IMR-90 (cell line): Measurements from ENCODE around the gene VAMP8. TPM values are rescaled to one million over a fixed set of nuclear protein-coding genes. Genes with fewer than 3 reads are reported as not detected.

Experiments
- ATAC-seq: fragments of 200-7000 bp; cut with Tn5 transposase; 2 replicates; pipeline ENCODE4 v1.9.1; 2020; ENCODE audit warnings: low read depth, mild to moderate bottlenecking, moderate library complexity
- BruUV-seq: library from RNA; stranded (reverse); fragments of 400-500 nt; replicated peaks from 2 replicates; lab custom pipeline; 2021; lab: Mats Ljungman, UMichigan
- CTCF ChIA-PET: fragments of 300-600 bp; formaldehyde crosslinking; extraction: SDS; loops from one replicate; lab custom pipeline; 2021; ENCODE audit warnings: antibody characterized with exemption; lab: Yijun Ruan, JAX
- POLR2A ChIA-PET: fragments of 300-600 bp; sonication (Branson Sonifier 250); formaldehyde crosslinking; loops from one replicate; lab custom pipeline; 2022; ENCODE audit warnings: antibody characterized with exemption; ENCODE audit not compliant: unreplicated experiment; lab: Charles Lee
- DNase-seq: peaks from one replicate; pipeline ENCODE4 v3.0.0; 2013
- H2AFZ ChIP-seq: replicated peaks from 2 replicates; pipeline ENCODE3; 2013; ENCODE audit warnings: low read length, mild to moderate bottlenecking; ENCODE audit not compliant: poor library complexity
- H2AK5ac ChIP-seq: 2 replicates; pipeline ENCODE4 v1.6.1; 2013; ENCODE audit warnings: low read depth, low read length, inconsistent platforms
- H2AK9ac ChIP-seq: replicated peaks from 2 replicates; pipeline ENCODE3; 2013; ENCODE audit warnings: mild to moderate bottlenecking, low read depth, low read length, moderate library complexity; ENCODE audit not compliant: poor library complexity
- H2BK120ac ChIP-seq: 2 replicates; pipeline ENCODE4 v1.6.1; 2013; ENCODE audit warnings: low read depth, low read length, inconsistent platforms
- H2BK15ac ChIP-seq: 3 replicates; pipeline ENCODE4 v1.6.1; 2013; ENCODE audit warnings: low read depth, low read length, inconsistent platforms
- H2BK20ac ChIP-seq: 2 replicates; pipeline ENCODE4 v1.6.1; 2013; ENCODE audit warnings: low read depth, mild to moderate bottlenecking, inconsistent platforms, low read length, moderate library complexity
- H2BK5ac ChIP-seq: 2 replicates; pipeline ENCODE4 v1.6.1; 2013; ENCODE audit warnings: mild to moderate bottlenecking, low read depth, low read length, inconsistent platforms; ENCODE audit not compliant: poor library complexity, severe bottlenecking
- H3K14ac ChIP-seq: replicated peaks from 2 replicates; pipeline ENCODE4 v1.6.1; 2013; ENCODE audit warnings: low read depth, low read length, inconsistent platforms
- H3K18ac ChIP-seq: 2 replicates; pipeline ENCODE4 v1.6.1; 2013; ENCODE audit warnings: low read depth, low read length, control low read depth
- H3K23ac ChIP-seq: 2 replicates; pipeline ENCODE4 v1.6.1; 2013; ENCODE audit warnings: low read depth, low read length, inconsistent platforms
- H3K27ac ChIP-seq: 2 replicates; pipeline ENCODE4 v1.5.1; 2013; ENCODE audit warnings: mild to moderate bottlenecking, control low read depth, low read length; ENCODE audit not compliant: insufficient read depth
- H3K27me3 ChIP-seq: 2 replicates; pipeline ENCODE4 v1.6.1; 2013; ENCODE audit warnings: low read length; ENCODE audit not compliant: control insufficient read depth, insufficient read depth
- H3K36me3 ChIP-seq: 2 replicates; pipeline ENCODE4 v1.6.1; 2013; ENCODE audit warnings: low read length, mixed read lengths; ENCODE audit not compliant: control insufficient read depth, insufficient read depth
- H3K4ac ChIP-seq: 2 replicates; pipeline ENCODE4 v1.6.1; 2013; ENCODE audit warnings: low read depth, low read length, inconsistent platforms
- H3K4me1 ChIP-seq: 2 replicates; pipeline ENCODE4 v1.6.1; 2013; ENCODE audit warnings: low read length, mixed read lengths; ENCODE audit not compliant: control insufficient read depth, insufficient read depth
- H3K4me2 ChIP-seq: 2 replicates; pipeline ENCODE4 v1.6.1; 2013; ENCODE audit warnings: low read depth, mild to moderate bottlenecking, control low read depth, low read length, moderate library complexity
- H3K4me3 ChIP-seq: 2 replicates; pipeline ENCODE4 v1.5.1; 2013; ENCODE audit warnings: low read depth, mild to moderate bottlenecking, control low read depth, low read length, moderate library complexity; ENCODE audit not compliant: insufficient read depth
- H3K56ac ChIP-seq: 2 replicates; pipeline ENCODE4 v1.6.1; 2013; ENCODE audit warnings: low read length, inconsistent platforms; ENCODE audit not compliant: insufficient read depth; ENCODE audit errors: extremely low read depth
- H3K79me1 ChIP-seq, 2 experiments: 2 replicates each; pipeline ENCODE4 v1.6.1; 2013; ENCODE audit warnings: low read length in 2 of 2, inconsistent platforms in 1 of 2, low read depth in 1 of 2
- H3K9ac ChIP-seq: 2 replicates; pipeline ENCODE4 v1.6.1; 2013; ENCODE audit warnings: low read depth, low read length, control low read depth
- H3K9me1 ChIP-seq: 2 replicates; pipeline ENCODE4 v1.6.1; 2013; ENCODE audit warnings: low read length, inconsistent platforms; ENCODE audit not compliant: insufficient read depth
- H3K9me3 ChIP-seq: 2 replicates; pipeline ENCODE4 v1.6.1; 2013; ENCODE audit warnings: low read length; ENCODE audit not compliant: control insufficient read depth, insufficient read depth
- H4K20me1 ChIP-seq: 2 replicates; pipeline ENCODE4 v1.6.1; 2013; ENCODE audit warnings: low read length, inconsistent platforms; ENCODE audit not compliant: insufficient read depth
- H4K5ac ChIP-seq: 2 replicates; pipeline ENCODE4 v1.6.1; 2013; ENCODE audit warnings: mild to moderate bottlenecking, low read depth, low read length, control low read depth
- H4K8ac ChIP-seq, 2 experiments: 2 replicates each; pipeline ENCODE4 v1.6.1; 2013; ENCODE audit warnings: low read depth in 2 of 2, low read length in 2 of 2, control low read depth in 1 of 2, inconsistent platforms in 1 of 2
- H4K91ac ChIP-seq: 2 replicates; pipeline ENCODE4 v1.6.1; 2013; ENCODE audit warnings: low read depth, low read length, inconsistent platforms; ENCODE audit not compliant: insufficient read depth
- BHLHE40 ChIP-seq: fragments of 150-350 bp; IDR thresholded peaks from 2 replicates; pipeline ENCODE4 v1.6.1; 2016; ENCODE audit warnings: mild to moderate bottlenecking, low read depth, low read length
- CEBPB ChIP-seq: IDR thresholded peaks from 2 replicates; pipeline ENCODE4 v1.6.1; 2012; ENCODE audit warnings: low read depth, low read length, improper control_type of control experiment
- CHD1 ChIP-seq: IDR thresholded peaks from 2 replicates; pipeline ENCODE4 v1.6.1; 2012; ENCODE audit warnings: low read depth, low read length, improper control_type of control experiment
- FOS ChIP-seq: fragments of 150-350 bp; IDR thresholded peaks from 2 replicates; pipeline ENCODE4 v1.6.1; 2016; ENCODE audit warnings: low read depth, low read length
- MXI1 ChIP-seq: IDR thresholded peaks from 2 replicates; pipeline ENCODE4 v1.6.1; 2012; ENCODE audit warnings: low read depth, mild to moderate bottlenecking, low read length, moderate library complexity, borderline replicate concordance
- POLR2A ChIP-seq: IDR thresholded peaks from 2 replicates; pipeline ENCODE4 v1.6.1; 2012; ENCODE audit warnings: mild to moderate bottlenecking, low read depth, low read length
- RAD21 ChIP-seq: IDR thresholded peaks from 2 replicates; pipeline ENCODE4 v1.6.1; 2012; ENCODE audit warnings: low read length, improper control_type of control experiment
- SMC3 ChIP-seq: fragments of 150-350 bp; IDR thresholded peaks from 2 replicates; pipeline ENCODE4 v1.6.1; 2016; ENCODE audit warnings: low read depth, mild to moderate bottlenecking, antibody characterized with exemption, low read length, moderate library complexity
- WGBS, 2 experiments: methylation state at CpG; one replicate each; pipeline versions ENCODE4 v1.1.5 to v1.1.7; 2013; ENCODE audit warnings: missing lambda C conversion rate in 2 of 2; ENCODE audit not compliant: insufficient read length in 1 of 2; ENCODE audit errors: extremely low coverage in 2 of 2; 5-methylcytosine and 5-hydroxymethylcytosine counted together
- dilution Hi-C: fragments of 300-500 bp; cut with HindIII; formaldehyde crosslinking; loops from one replicate; pipeline ENCODE4 v1.14.3; 2018; ENCODE audit warnings: low sequenced_read_pairs; ENCODE audit not compliant: unreplicated experiment
- in situ Hi-C: fragments of 300-500 bp; cut with MboI; formaldehyde crosslinking; loops from 3 replicates; pipeline ENCODE4 v1.14.3; 2019; ENCODE audit warnings: low sequenced_read_pairs, inconsistent platforms, mixed read lengths
- intact Hi-C: fragments of 100-400 bp; cut with micrococcal nuclease; formaldehyde crosslinking; loops from 2 replicates; pipeline ENCODE4 v1.10.0; 2022
- polyA plus RNA-seq, 3 experiments: library from polyadenylated mRNA; depleted of rRNA; stranded (reverse); fragments of >200 nt; gene quantifications; 2 replicates each; pipeline ENCODE4 v1.2.3, GENCODE V29; 2012; ENCODE audit warnings: low replicate concordance in 1 of 3
- total RNA-seq: library from RNA; depleted of rRNA; stranded (reverse); fragments of >200 nt; gene quantifications from 2 replicates; pipeline ENCODE4 v1.2.3, GENCODE V29; 2012
- TF ChIP-seq, protein P1 (sequence below): fragments of 150-350 bp; IDR thresholded peaks from 2 replicates; pipeline ENCODE4 v1.6.1; 2017; ENCODE audit warnings: mild to moderate bottlenecking, antibody characterized with exemption, low read length, low read depth
- TF ChIP-seq, protein P2 (sequence below): fragments of 150-350 bp; IDR thresholded peaks from 2 replicates; pipeline ENCODE4 v1.6.1; 2016; ENCODE audit warnings: low read depth, mild to moderate bottlenecking, low read length, moderate library complexity, borderline replicate concordance

The VAMP8 gene
- total and polyA plus RNA-seq, 2 of the 4 experiments (the other 2 are of a cell fraction) = 0.90 to 1.9 TPM

DNA sequence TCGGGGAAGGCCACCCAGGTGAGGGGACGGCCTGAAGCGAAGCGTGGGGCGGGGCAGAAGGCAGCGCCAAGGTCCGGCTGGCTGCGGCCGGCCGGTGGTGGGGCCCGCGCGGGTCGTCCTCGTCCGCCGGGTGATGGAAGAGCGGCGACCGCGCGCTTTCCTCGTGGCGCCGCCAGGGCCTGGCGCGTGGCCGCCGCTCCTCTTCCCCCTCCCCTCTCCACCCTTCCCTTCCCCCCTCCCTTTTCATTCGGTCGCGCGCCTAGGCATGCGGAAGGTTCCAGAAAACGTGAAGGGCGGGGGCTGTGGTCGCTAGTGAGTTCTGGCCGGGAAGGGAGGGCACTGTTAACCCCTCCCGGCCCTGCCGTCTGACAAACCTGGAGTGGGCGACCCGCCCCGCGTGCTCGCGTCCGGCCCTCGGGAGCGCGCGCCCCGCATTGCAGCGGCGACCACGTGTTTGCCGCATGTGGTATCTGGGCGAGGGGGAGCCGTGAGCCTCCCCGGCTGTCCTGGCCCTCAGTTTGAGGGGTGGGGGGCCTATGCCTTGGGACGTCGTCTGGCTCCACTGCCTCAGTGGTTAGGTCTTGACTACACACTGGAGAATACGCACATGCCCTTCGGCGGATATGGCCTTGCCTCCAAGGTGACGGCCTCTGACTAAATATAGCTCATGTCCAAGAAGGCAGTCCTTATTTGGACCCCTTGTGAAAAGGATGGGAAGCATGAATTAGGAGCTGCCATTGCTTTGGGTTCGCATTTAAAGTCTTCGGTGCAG is 37.8 kb upstream of the VAMP8 start:
- Histone ChIP-seq H3K79me1 (peaks cover 20 to 47% of the 10 kb centered on the region in 2 experiments), H2AFZ (peak overlapping the region; percentile 80), H3K9ac (peak overlapping the region; percentile 97), H3K27me3 (no peaks in the 10 kb centered on the region), H2AK5ac (peak overlapping the region; percentile 98), H4K8ac (peak overlapping the region; percentile 92 to 97), H3K4me3 (peak overlapping the region; percentile 78), H2BK20ac (no peak overlapping the region), H4K5ac (peak overlapping the region; percentile 28), H3K4me1 (peaks cover 10% of the 10 kb centered on the region), H4K20me1 (peaks cover 55% of the 10 kb centered on the region), H3K36me3 (peaks cover 23% of the 10 kb centered on the region), H2BK15ac (peak overlapping the region; percentile 41; the same call in 1 of the 3 replicates), H2BK120ac (peak overlapping the region; percentile 78; the same call in 1 of the 2 replicates), H3K4me2 (peak overlapping the region; percentile 72), H3K9me3 (no peaks in the 10 kb centered on the region), H3K4ac (peak overlapping the region; percentile 97), H2BK5ac (peak overlapping the region; percentile 91), H3K23ac (peak overlapping the region; percentile 97), H3K27ac (peak overlapping the region; percentile 92), H3K18ac (peak overlapping the region; percentile 82), H2AK9ac (peak overlapping the region; percentile 100), H4K91ac (peak overlapping the region; percentile 98), H3K56ac (peak overlapping the region; percentile 83), H3K9me1 (peaks cover 8% of the 10 kb centered on the region; the same call in 1 of the 2 replicates), H3K14ac (peak overlapping the region; percentile 99)
- DNase-seq (peak; percentile 61), ATAC-seq (peak; percentile 29)
- TF ChIP-seq RAD21 (no peak), SMC3 (no peak), POLR2A (no peak), FOS (no peak), MXI1 (peak; percentile 97), BHLHE40 (peak; percentile 44), CHD1 (0 out of 2 replicates have a peak, but pooled peaks have one; percentile 9), CEBPB (no peak)
- TF ChIP-seq, protein P1, sequence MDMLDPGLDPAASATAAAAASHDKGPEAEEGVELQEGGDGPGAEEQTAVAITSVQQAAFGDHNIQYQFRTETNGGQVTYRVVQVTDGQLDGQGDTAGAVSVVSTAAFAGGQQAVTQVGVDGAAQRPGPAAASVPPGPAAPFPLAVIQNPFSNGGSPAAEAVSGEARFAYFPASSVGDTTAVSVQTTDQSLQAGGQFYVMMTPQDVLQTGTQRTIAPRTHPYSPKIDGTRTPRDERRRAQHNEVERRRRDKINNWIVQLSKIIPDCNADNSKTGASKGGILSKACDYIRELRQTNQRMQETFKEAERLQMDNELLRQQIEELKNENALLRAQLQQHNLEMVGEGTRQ = peak; percentile 48; the same call in 1 of the 2 replicates
- TF ChIP-seq, protein P2, sequence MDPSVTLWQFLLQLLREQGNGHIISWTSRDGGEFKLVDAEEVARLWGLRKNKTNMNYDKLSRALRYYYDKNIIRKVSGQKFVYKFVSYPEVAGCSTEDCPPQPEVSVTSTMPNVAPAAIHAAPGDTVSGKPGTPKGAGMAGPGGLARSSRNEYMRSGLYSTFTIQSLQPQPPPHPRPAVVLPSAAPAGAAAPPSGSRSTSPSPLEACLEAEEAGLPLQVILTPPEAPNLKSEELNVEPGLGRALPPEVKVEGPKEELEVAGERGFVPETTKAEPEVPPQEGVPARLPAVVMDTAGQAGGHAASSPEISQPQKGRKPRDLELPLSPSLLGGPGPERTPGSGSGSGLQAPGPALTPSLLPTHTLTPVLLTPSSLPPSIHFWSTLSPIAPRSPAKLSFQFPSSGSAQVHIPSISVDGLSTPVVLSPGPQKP = no peak
- ChIA-PET POLR2A (interaction anchor here (0.6 to 3.6 kb wide), 13 partner anchors 11 to 220 kb away, joined by 3 to 42 read pairs (median 6); no protein-coding TSS in a partner anchor), CTCF (interaction anchor here (0.9 to 2.4 kb wide), 5 partner anchors 24 to 120 kb away, joined by 3 to 7 read pairs (median 4); no protein-coding TSS in a partner anchor)
- dilution Hi-C loops = no loop called here
- intact Hi-C loops = loop anchor here (2.0 to 10.0 kb wide), 4 partner anchors 33 to 475 kb away; no protein-coding TSS in a partner anchor
- no TSS peak for BruUV-seq
- 1% methylated on average over 27 of the region's 67 CpGs; no CpG with 5 or more reads in 1 of the 2 experiments for WGBS, 2 experiments
- in situ Hi-C loops = no loop called here
